HAP-1 (cell line): ENCODE measurements around the gene NR4A3.
"Not testable (repeated sequence)": the region's sequence is repeated elsewhere in the genome, so short reads cannot be mapped to it uniquely, and the experiment has no call there.

Experiments used
- DNase-seq, 2 experiments: peaks; one replicate each; pipeline ENCODE4 v3.0.0-alpha.2; 2016 to 2020; ENCODE audit warnings: low spot score in 2 of 2
- H3K27me3 ChIP-seq: fragments of 250-450 bp; sonication (Bioruptor Pico); 2 replicates; pipeline ENCODE4 v1.5.1; 2020; ENCODE audit warnings: low read depth, mild to moderate bottlenecking, moderate library complexity
- H3K36me3 ChIP-seq: fragments of 250-450 bp; sonication (Bioruptor Pico); replicated peaks from 2 replicates; pipeline ENCODE4 v1.5.1; 2020; ENCODE audit warnings: mild to moderate bottlenecking
- H3K4me1 ChIP-seq: fragments of 250-450 bp; sonication (Bioruptor Pico); 2 replicates; pipeline ENCODE4 v1.5.1; 2020; ENCODE audit warnings: mild to moderate bottlenecking
- H3K4me3 ChIP-seq: fragments of 250-450 bp; sonication (Bioruptor Pico); 2 replicates; pipeline ENCODE4 v1.5.1; 2020; ENCODE audit warnings: mild to moderate bottlenecking, moderate library complexity
- H3K9me3 ChIP-seq: fragments of 250-450 bp; sonication (Bioruptor Pico); 2 replicates; pipeline ENCODE4 v1.5.1; 2020; ENCODE audit warnings: mild to moderate bottlenecking, moderate library complexity
- in situ Hi-C: fragments of 300-500 bp; cut with MboI; formaldehyde crosslinking; loops from 3 replicates; pipeline ENCODE4 v1.14.3; 2020; ENCODE audit warnings: low sequenced_read_pairs, inconsistent platforms, mixed read lengths

Gene NR4A3

DNA sequence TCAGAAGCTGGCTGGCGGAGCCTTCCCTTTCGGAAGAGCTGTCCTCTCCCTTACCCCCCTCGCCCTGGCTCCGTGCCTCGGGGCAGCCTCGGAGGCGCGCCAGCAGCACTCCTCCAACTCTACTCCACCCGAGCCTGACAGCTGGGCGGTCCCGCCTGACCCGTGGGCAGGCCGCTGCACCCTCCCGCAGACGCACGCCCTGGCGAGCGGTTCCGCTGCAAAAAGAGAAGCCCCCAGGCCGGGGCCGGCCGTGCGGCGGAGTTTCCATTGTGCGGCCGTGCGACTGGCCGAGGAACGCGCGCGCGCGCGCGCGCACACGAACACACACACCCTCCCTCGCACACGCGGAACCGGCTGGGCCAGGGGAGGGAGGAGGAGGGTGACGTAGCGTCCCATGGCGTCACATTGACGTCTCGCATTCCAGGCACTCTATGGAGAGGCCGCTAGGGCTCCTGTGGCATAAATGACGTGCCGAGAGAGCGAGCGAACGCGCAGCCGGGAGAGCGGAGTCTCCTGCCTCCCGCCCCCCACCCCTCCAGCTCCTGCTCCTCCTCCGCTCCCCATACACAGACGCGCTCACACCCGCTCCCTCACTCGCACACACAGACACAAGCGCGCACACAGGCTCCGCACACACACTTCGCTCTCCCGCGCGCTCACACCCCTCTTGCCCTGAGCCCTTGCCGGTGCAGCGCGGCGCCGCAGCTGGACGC is at the start of gene NR4A3:
NR4A3 (plus strand) TSS at position 490 of the 713 bp plus-strand sequence. CDS start 6,158 bp downstream, outside the sequence.
- DNase-seq, result peak; percentile 91 to 93
- Histone ChIP-seq H3K27me3 (no peaks in the 10 kb centered on the region), H3K4me1 (peaks cover 9% of the 10 kb centered on the region), H3K36me3 (no peaks in the 10 kb centered on the region), H3K4me3 (peak within 1 kb of the TSS; percentile 77), H3K9me3 (no peaks in the 10 kb centered on the region)
- in situ Hi-C loops, result loop anchor here (25.0 kb wide), 1 partner anchor 491 kb away; no protein-coding TSS in a partner anchor

DNA sequence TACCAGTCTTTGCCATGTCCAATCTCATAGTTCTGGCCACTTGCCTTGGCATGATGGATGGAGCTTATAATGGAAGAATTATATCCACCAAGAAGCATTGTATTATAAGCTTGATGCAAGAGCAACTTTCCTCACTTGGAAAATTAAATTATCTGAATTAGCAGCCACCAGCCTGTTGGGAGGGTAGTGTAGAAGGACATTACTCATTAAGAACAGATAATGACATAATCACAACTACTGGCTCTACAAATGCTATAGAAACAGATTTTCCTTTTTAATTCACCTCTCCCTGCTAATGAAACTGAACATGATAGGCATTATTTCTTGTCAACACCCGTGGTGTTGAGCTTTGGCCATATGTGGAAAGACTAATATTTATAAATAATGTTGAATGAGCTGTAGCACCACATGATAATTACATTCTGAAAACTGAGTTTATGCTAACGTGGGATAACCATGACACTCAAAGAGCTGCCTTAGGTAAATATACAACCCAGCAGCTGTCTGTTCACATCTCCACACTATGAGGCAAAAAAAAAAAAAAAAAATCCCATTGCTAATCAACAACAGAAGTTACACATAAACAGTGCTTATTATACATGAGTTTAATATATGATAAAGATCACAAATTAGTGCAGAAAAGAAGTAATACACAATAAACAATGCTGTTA is 48.1 kb upstream of the NR4A3 start:
- peaks cover 14% of the 10 kb centered on the region for H3K27me3 ChIP-seq
- no peak overlapping the region for H3K4me3 ChIP-seq
- in situ Hi-C loops, result no loop called here
- no peak for DNase-seq
- H3K4me1 ChIP-seq, result no peaks in the 10 kb centered on the region
- H3K36me3 ChIP-seq, result no peaks in the 10 kb centered on the region
- H3K9me3 ChIP-seq, result no peaks in the 10 kb centered on the region

DNA sequence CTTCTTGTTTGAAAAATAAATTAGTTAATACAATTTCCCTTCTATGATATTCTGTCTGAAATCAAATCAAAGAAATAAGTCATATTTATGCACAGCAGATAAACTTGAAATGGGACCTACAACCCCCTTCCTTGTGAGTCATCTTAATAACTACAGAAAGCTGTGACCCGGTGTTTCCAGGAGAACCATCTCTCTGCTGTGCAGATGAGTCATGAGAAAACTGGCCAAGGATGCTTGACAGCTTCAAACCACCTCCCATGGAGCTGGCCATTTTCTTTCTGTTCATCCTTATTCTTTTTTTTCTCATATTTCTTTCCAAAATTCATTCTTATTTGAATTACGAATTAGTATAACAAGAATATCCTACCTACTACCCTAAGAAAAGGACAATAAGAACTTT is 43.4 kb upstream of the NR4A3 start:
- Histone ChIP-seq H3K36me3 (no peaks in the 10 kb centered on the region), H3K9me3 (no peaks in the 10 kb centered on the region), H3K4me3 (no peak overlapping the region), H3K4me1 (no peaks in the 10 kb centered on the region), H3K27me3 (peaks cover 11% of the 10 kb centered on the region)
- no peak for DNase-seq
- in situ Hi-C loops, result no loop called here

DNA sequence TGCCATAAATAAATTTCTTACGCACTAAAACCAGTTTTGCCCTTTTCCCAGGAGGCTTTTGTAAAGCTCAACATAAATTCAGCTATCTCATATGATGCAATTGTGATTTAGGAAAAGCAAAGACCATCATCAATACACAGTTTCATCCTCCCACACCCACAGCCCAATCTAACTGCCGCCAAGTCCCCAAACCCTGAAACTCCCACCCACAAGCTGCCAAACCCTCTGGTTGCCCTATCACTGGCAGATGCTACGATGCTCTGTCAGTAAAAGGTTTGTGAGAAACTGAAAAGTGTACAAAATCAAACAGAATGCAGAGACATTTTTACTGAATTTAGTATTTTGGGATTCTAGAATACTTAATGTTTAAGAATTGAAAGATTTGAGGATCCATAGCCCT is 42.8 kb upstream of the NR4A3 start:
- peaks cover 8% of the 10 kb centered on the region; the same call in 1 of the 2 replicates for H3K27me3 ChIP-seq

DNA sequence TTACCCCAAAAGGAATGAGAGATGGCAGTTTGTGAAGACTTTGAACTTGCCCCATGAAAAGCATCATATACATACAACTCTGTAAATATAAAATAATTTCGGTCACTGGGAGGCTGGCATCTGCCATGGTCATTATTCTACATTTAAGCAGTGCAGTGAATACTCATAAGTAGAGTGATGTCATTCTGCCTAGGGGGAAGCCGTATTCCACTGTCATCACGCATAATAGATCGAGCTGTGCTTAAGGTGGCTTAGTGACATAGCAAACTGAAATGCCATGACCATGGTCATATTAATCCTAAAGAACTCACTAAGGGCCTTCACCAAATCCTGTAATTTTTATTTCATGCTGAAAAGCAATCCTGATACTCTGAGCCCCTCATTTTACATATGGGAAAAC is 42.4 kb upstream of the NR4A3 start:
- no peak for DNase-seq
- Histone ChIP-seq H3K4me3 (no peak overlapping the region), H3K36me3 (no peaks in the 10 kb centered on the region), H3K9me3 (no peaks in the 10 kb centered on the region), H3K4me1 (no peaks in the 10 kb centered on the region), H3K27me3 (peaks cover 5% of the 10 kb centered on the region; the same call in 1 of the 2 replicates)
- in situ Hi-C loops, result no loop called here

More for the DNA sequence above, 42.8 kb upstream of the NR4A3 start:
- in situ Hi-C loops, result no loop called here
- DNase-seq, result no peak
- no peaks in the 10 kb centered on the region for H3K9me3 ChIP-seq
- H3K36me3 ChIP-seq, result no peaks in the 10 kb centered on the region
- H3K4me1 ChIP-seq, result no peaks in the 10 kb centered on the region
- H3K4me3 ChIP-seq, result no peak overlapping the region

DNA sequence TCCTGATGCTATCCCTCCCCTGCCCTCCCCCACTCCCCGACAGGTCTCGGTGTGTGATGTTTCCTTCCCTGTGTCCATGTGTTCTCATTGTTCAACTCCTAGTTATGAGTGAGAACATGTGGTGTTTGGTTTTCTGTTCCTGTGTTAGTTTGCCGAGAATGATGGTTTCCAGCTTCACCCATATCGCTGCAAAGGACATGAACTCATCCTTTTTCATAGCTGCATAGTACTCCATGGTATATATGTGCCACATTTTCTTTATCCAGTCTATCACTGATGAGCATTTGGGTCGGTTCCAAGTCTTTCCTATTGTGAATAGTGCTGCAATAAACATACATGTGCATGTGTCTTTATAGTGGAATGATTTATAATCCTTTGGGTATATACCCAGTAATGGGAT is 39.3 kb upstream of the NR4A3 start:
- H3K9me3 ChIP-seq, H3K4me3 ChIP-seq, in situ Hi-C loops, H3K36me3 ChIP-seq, H3K4me1 ChIP-seq, H3K27me3 ChIP-seq, DNase-seq: not testable (repeated sequence)

DNA sequence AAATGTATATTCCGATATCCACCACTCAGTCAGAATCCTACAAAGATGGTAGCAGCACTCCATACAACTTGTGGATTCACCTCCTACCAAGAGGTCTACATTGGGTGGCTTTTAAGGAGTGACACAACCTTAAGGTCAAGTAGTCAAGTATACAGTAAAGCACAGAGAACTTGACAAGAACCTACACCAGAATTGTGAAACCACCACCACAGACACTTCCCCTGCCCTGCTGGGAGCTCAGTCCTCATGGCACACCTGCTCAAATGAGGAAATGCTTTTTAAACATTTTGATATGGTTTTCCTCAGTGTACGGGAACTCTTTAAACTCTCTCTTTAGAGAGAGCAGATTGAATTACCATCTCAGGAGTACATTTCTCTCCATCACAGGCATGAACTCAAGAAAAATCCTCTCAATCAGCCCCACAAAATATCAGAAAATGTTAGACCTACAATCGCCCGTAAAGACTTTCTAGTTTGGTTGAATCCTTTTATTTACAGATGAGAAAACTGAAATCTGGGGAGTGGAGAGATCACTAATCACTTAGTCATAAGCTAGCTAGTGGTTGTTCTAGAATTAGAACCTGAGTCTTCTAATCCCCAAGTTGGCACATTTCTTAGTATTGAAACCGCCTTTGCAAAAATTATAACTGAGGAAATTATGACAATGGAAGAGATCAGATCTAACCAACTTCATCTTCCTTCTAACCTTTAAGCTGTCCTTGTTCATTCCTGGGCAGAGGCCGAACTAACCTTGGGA is 38.5 kb upstream of the NR4A3 start:
- in situ Hi-C loops, result no loop called here

DNA sequence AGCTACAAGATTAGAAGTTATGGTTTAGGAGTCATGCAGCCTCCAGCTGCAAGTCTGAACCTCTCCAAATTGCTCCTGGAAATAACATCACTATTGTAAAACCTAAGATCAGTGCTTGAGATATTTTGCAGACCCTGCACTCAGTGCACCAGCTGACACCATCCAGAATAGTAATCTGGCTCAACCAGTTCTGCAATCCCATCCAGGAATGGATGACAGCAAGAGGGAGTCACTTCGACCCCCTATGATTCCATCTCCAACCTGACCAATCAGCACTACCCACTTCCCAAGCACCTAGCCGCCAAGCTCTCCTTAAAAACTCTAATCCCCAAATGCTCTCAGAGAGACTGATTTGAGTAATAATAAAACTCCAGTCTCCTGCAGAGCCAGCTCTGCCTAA is 37.9 kb upstream of the NR4A3 start:
- no peaks in the 10 kb centered on the region for H3K4me1 ChIP-seq
- peaks cover 10% of the 10 kb centered on the region for H3K27me3 ChIP-seq
- no peaks in the 10 kb centered on the region for H3K9me3 ChIP-seq
- no peak overlapping the region for H3K4me3 ChIP-seq
- in situ Hi-C loops, result no loop called here
- no peaks in the 10 kb centered on the region for H3K36me3 ChIP-seq
- no peak for DNase-seq

More for the DNA sequence above, 38.5 kb upstream of the NR4A3 start:
- Histone ChIP-seq H3K27me3 (peaks cover 7% of the 10 kb centered on the region; the same call in 1 of the 2 replicates), H3K9me3 (no peaks in the 10 kb centered on the region), H3K36me3 (no peaks in the 10 kb centered on the region), H3K4me1 (no peaks in the 10 kb centered on the region), H3K4me3 (no peak overlapping the region)
- no peak for DNase-seq

DNA sequence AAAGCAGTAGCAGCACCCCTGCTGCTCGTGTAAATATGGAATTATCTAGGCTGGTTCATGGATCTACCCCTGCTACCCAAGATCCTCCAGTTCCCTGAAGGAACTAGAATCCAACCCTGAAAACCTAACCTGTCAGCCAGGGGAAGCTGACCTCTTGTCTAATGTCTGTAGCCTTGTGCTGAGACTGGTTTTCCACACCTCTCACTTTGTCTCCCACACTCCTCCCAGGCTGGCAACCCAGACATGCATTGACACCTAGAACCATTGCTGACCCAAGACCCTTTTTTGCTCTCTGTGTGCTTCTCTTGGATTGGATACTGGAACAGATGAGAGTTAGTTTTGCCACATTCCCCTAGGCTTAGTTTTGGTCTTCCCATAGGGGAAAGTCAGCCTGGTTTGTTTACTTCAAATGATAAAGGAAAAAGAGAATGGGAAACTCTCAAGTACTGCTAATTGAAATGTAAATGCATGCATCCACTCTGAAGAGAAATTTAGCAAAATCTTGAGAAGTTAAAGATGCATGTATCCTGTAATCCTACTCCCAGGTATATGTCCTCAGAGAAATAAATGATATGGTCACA is 36.6 kb upstream of the NR4A3 start:
- in situ Hi-C loops, result no loop called here
- Histone ChIP-seq H3K4me3 (no peak overlapping the region), H3K9me3 (no peaks in the 10 kb centered on the region), H3K36me3 (no peaks in the 10 kb centered on the region), H3K4me1 (no peaks in the 10 kb centered on the region), H3K27me3 (peaks cover 7% of the 10 kb centered on the region)
- DNase-seq, result no peak

DNA sequence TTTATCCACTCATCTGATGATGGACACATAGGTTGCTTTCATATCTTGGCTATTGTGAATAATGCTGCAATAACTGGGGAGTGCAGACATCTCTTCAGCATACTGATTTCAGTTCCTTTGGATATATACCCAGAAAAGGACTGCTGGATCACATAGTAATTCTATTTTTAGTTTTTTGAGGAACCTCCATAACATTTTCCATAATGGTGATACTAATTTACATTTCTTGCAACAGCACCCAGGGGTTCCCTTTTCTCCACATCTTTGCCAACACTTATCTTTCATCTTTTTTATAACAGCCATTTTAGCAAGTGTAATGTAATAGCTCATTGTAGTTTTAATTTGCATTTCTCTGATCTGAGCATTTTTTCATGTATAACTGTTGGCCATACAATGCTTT is 34.1 kb upstream of the NR4A3 start:
- H3K9me3 ChIP-seq, result no peaks in the 10 kb centered on the region
- H3K4me3 ChIP-seq, result no peak overlapping the region
- H3K27me3 ChIP-seq, result peaks cover 7% of the 10 kb centered on the region
- no peaks in the 10 kb centered on the region for H3K4me1 ChIP-seq
- no peak for DNase-seq
- H3K36me3 ChIP-seq, result no peaks in the 10 kb centered on the region
- in situ Hi-C loops, result no loop called here

DNA sequence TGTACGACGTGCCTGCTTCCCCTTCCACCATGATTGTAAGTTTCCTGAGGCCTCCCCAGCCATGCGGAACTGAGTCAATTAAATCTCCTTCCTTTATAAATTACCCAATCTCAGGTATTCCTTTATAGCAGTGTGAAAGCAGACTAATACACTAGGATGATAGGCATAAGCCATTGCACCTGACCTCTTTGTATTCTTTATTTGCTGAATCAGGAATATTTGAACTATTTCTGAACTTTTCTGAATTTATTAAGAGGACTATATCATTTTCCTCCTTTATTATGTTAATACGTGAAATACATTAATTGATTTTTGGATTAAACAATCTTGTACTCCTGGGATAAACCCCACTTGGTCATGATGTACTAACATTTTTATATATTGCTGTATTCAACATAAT is 28.2 kb upstream of the NR4A3 start:
- no peak for DNase-seq
- no peaks in the 10 kb centered on the region for H3K36me3 ChIP-seq
- no peaks in the 10 kb centered on the region for H3K9me3 ChIP-seq
- in situ Hi-C loops, result no loop called here
- H3K4me1 ChIP-seq, result no peaks in the 10 kb centered on the region
- no peak overlapping the region for H3K4me3 ChIP-seq
- H3K27me3 ChIP-seq, result peaks cover under 1% of the 10 kb centered on the region; the same call in 1 of the 2 replicates

DNA sequence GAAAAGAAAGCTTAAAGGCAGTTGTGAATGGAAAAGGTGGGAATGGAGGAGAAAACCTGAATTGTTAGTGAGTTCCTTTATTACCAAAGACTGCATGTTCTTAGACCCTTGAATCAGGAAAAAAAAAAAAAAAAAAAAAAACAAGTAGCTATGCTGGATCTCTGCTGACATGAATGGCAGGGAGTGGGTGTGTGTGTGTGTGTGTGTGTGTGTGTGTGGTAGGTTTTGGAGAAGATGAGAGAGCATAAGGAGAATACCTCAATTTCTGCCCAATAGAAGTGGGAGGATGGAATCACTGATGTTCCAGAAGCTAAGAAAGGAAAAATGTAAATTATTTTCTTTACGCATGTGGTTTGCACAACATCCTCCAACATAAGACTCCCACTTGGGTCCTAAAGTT is 25.5 kb upstream of the NR4A3 start:
- in situ Hi-C loops, result no loop called here
- Histone ChIP-seq H3K9me3 (no peaks in the 10 kb centered on the region), H3K36me3 (no peaks in the 10 kb centered on the region), H3K4me3 (no peak overlapping the region), H3K4me1 (no peaks in the 10 kb centered on the region), H3K27me3 (no peaks in the 10 kb centered on the region)
- peak in 1 of 2 experiments; percentile 12 for DNase-seq

DNA sequence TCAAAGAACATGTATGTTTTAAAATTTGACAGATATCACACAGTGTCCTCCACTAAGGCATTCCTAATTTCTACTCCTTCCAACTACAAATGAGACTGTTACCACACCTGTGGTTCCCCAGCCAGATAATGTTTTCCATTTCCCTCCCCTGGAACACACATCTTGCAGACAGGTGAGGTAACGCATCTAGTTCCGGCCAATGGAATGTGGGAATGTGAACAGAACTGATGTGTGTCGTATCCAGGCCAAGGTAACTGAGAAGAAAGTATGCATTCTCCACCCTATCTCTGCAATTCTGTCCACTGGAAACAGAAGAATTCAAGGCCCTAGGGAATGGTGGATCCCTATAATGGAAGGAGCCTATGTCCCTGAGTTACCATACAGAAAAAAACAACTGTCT is 19.9 kb upstream of the NR4A3 start:
- no peaks in the 10 kb centered on the region for H3K27me3 ChIP-seq
- no peaks in the 10 kb centered on the region for H3K9me3 ChIP-seq
- H3K4me1 ChIP-seq, result no peaks in the 10 kb centered on the region
- no peak overlapping the region for H3K4me3 ChIP-seq
- DNase-seq, result no peak
- H3K36me3 ChIP-seq, result no peaks in the 10 kb centered on the region
- in situ Hi-C loops, result loop anchor here (25.0 kb wide), 1 partner anchor 511 kb away; no protein-coding TSS in a partner anchor
